ENCODE results near the gene APOA1.

Gene APOA1

DNA sequence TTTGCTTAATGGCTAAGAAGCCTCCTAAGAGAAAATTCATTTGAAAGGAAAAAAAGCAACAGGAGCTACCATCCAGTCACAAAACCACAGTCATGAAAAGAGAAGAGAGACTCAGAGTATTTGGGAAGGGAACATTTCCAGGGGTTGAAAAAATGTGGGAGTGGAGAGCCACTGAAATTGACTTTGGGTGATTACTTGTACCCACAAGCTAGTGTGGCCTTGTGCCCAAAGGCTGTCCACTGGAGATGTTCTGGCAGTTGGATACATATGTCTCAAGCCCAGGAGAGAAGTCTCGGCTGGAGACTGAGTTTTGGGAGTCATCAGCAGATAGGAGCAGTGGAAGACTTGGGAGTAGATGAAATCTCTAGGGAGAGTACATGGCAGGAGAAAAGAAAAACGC is 42.6 kb downstream of the APOA1 start:
- TF ChIP-seq, protein P1, sequence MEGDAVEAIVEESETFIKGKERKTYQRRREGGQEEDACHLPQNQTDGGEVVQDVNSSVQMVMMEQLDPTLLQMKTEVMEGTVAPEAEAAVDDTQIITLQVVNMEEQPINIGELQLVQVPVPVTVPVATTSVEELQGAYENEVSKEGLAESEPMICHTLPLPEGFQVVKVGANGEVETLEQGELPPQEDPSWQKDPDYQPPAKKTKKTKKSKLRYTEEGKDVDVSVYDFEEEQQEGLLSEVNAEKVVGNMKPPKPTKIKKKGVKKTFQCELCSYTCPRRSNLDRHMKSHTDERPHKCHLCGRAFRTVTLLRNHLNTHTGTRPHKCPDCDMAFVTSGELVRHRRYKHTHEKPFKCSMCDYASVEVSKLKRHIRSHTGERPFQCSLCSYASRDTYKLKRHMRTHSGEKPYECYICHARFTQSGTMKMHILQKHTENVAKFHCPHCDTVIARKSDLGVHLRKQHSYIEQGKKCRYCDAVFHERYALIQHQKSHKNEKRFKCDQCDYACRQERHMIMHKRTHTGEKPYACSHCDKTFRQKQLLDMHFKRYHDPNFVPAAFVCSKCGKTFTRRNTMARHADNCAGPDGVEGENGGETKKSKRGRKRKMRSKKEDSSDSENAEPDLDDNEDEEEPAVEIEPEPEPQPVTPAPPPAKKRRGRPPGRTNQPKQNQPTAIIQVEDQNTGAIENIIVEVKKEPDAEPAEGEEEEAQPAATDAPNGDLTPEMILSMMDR (IDR thresholded peaks at IDR 0.05): no peak
- Histone ChIP-seq H3K4me3 (no peak overlapping the region), H3K27ac (no peak overlapping the region)
- no peak for DNase-seq (ENCODE audit: low spot score)

DNA sequence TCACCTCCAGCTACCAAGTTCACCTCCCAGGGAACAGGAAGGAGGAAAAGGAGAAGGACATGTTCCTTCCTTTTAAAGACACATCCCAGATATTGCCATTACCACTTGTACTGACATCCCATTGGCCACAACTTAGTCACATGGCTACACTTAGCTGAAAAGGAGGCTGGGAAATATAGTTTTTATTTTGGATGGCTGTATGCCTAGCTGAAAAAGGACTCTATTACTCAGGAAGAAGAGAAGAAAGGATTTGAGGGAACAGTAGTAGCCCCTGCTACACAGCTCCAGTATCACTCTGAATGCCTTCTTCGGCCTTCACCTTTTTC is 43.7 kb downstream of the APOA1 start:
- TF ChIP-seq, protein P1 (IDR thresholded peaks at IDR 0.05): no peak
- no peak for DNase-seq (ENCODE audit: low spot score)
- no peak overlapping the region for H3K27ac ChIP-seq

DNA sequence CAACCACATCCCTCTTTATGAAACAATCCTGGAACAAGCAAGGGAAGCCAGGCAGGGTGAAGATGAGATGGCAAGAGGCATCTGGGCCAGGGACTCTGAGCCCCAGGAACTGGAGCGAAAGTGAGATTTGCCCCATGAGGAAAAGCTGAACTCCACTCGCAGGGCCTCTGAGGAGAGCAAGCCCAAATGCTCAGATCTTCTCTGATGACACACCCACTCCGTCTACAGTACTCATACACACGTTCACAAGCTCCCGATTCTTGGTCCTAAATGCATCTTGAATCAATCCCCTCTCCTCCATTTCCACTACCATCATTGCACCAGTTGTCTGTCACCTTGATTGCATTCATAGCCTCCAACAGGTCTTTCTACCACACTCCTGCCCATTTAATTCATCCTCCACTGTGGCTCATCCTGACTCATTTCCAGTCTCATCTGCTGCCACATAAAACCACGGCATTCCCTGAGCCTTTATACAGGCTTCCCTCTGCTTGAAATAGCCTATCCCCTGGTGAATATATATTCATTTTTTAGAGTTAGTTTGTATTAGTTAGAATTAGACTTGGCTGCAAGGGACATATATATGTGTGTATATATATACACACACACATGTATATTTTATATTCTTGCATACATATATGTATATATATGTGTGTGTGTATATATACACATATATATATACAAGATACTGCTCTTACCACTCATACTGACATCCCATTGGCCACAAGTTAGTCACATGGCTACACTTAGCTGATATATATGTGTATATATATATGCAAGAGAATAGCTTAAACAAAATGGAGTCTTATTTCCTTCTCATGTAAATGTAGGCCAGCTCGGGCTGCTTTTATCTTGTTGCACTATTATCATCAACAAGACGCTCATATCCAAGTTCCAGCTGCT is 44.3 kb downstream of the APOA1 start:
- TF ChIP-seq, protein P1 (IDR thresholded peaks at IDR 0.05): no peak
- H3K4me3 ChIP-seq: no peak overlapping the region
- DNase-seq (ENCODE audit: low spot score): no peak
- H3K27ac ChIP-seq: no peak overlapping the region

More for the DNA sequence above, 43.7 kb downstream of the APOA1 start:
- H3K4me3 ChIP-seq: no peak overlapping the region

DNA sequence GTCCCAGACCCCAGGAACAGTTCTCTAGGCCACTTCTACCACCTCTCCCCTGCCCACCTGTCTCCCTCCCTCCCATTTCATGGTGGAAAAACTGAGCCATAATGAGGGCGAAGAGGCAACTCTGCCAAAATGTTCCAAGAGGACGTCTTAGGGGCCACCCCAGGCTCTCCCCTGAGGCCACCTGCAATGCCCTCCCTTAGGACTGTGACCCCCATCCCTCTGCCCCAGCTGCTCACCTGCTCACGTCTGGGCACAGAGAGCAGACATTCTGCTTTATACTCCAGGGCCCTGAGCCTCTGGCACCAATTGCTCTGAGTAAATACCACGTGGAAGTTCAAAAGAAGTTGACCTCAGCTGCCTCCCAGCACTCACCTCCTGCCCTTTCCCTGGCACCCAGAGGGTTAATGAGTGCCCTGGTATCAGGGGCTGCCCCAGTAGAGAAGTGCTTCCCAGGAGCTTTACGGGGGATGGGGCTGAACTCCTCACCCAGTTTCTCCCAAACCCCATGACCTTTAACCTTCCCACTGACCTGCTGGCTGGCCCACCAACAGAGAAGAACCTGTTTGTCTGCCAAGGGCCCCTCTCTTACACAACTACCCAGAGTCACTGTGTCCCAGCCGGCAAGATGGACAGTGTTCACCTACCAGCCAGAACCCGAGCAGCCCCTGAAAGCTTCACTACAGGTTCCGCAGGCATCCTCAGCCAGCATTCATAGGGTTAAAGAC is 45.1 kb downstream of the APOA1 start:
- Histone ChIP-seq H3K27ac (no peak overlapping the region), H3K4me3 (no peak overlapping the region)
- TF ChIP-seq, protein P1 (IDR thresholded peaks at IDR 0.05): no peak
- DNase-seq (ENCODE audit: low spot score): no peak

DNA sequence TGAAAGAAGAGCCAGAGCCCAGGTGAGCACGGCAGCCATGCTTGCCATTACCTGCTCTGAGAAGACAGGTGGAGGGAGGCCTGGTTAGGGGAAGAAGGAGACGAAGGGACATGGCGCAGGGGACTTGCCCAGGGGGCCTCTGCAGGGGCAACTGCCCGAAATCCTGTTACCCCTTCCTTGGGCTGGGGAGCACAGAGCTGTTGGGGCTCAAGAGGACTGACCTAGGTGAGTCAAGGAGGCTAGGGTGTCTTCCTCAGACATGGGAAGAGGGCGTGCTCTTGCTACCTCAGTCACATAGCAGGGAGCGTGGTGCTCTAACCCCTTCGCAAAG is 45.6 kb downstream of the APOA1 start, which contains the start of gene APOA5:
Gene APOA5, minus strand, starts transcription at position 67 of the 331 bp plus-strand sequence. Its CDS starts 19 bp downstream, at position 48.
- H3K4me3 ChIP-seq: peak within 1 kb of the TSS; percentile 57
- DNase-seq (ENCODE audit: low spot score): no peak
- H3K27ac ChIP-seq: no peak within 1 kb of the TSS
- TF ChIP-seq, protein P1 (IDR thresholded peaks at IDR 0.05): no peak

DNA sequence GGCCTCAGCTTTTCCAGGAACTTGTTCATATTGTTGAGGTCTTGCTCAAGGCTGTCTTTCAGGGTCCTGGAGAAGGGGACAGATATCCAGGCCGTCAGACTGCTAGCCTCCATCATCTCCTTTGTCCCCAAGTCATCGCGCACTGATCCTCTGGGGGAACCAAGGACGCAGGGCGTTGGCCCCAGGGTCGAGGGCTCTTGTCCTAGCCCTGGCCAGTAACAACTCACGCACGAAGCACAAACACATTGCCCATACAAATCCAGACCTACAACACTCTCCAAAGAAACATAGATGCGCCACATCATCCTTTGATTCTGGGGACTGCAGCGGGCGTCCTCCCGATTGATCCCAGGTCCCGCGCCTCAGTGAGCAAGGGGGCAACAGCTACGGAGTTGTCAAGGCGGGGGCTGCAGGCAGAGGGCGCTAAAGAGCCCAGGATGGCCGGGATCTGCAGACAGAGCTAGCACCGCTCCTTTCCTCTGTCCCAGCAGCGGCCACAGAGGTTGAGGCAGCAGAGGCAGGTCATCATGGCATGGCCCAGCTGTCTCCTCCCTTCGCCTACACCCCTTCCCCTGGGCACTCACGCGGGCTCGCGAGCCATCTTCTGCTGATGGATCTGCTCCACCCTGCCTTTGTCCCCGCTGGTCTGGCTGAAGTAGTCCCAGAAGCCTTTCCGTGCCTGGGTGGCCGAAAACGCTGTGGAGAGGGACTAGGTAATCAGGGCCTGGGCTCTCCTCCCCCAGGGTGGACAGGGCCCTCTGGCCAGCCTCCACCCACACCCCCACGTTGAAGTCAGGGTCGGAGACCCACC is 46.2 kb downstream of the APOA1 start:
- Histone ChIP-seq H3K27ac (no peak overlapping the region), H3K4me3 (peak overlapping the region; percentile 57)
- no peak for DNase-seq (ENCODE audit: low spot score)
- TF ChIP-seq, protein P1 (IDR thresholded peaks at IDR 0.05): peak; percentile 89

Data from coronary artery (tissue), 2 donors.